ENCODE data around the gene PEX7. TPM values are rescaled to one million over a fixed set of nuclear protein-coding genes. Genes with fewer than 3 reads are reported as not detected.

The PEX7 gene
- total and polyA plus RNA-seq, 2 experiments from 2014 or later = 11.8 to 13.5 TPM

GRCh38 chr6:136893187-136893586 is 70.8 kb downstream of the PEX7 start (continued):
- TF ChIP-seq REST (IDR thresholded peaks at IDR 0.05; ENCODE audit: unreplicated experiment) (no peak), ETS1 (IDR thresholded peaks at IDR 0.05) (no peak), JUNB (IDR thresholded peaks at IDR 0.05; ENCODE audit: unreplicated experiment) (no peak), EZH2phosphoT487 (IDR thresholded peaks at IDR 0.05; ENCODE audit: unreplicated experiment) (no peak), EZH2 (IDR thresholded peaks at IDR 0.05; ENCODE audit: low read depth, unreplicated experiment) (no peak), POLR2AphosphoS5 (IDR thresholded peaks at IDR 0.05; ENCODE audit: low read depth) (no peak)

- H3K27ac ChIP-seq (ENCODE audit: low read depth) = no peak overlapping the region
- no peak overlapping the region for H3K4me2 ChIP-seq
- ATAC-seq = no peak
- H4K20me1 ChIP-seq (replicated peaks; ENCODE audit: insufficient read depth) = peaks cover 5% of the 10 kb centered on the region; the same call in 1 of the 2 replicates
- no peaks in the 10 kb centered on the region for H3K4me1 Mint-ChIP-seq
- no peaks in the 10 kb centered on the region for H3K9me3 Mint-ChIP-seq
- H3K9me2 ChIP-seq (ENCODE audit: insufficient read depth) = no peaks in the 10 kb centered on the region
- TF ChIP-seq ZNF331 (CRISPR knock-in tag; IDR thresholded peaks at IDR 0.05; ENCODE audit: low read depth) (no peak), ZNF462 (CRISPR knock-in tag; IDR thresholded peaks at IDR 0.05) (no peak)
- no peaks in the 10 kb centered on the region for H3K4me1 ChIP-seq (ENCODE audit: insufficient read depth)
- H3K27ac Mint-ChIP-seq = no peak overlapping the region
- no peak for DNase-seq (ENCODE audit: low spot score)
- no peaks in the 10 kb centered on the region for H3F3A ChIP-seq (replicated peaks; ENCODE audit: low read depth)
- no peak overlapping the region for H2AFZ ChIP-seq
- H3K27me3 Mint-ChIP-seq (ENCODE audit: insufficient read depth, low read depth, poor library complexity) = peaks cover 3% of the 10 kb centered on the region
- no peaks in the 10 kb centered on the region for H3K27me3 ChIP-seq (ENCODE audit: insufficient read depth)
- H3K4me3 ChIP-seq = no peak overlapping the region
- peaks cover 7% of the 10 kb centered on the region for H3K36me3 Mint-ChIP-seq (ENCODE audit: low read depth)
- H3K4me3 Mint-ChIP-seq = no peak overlapping the region
- H3K79me2 ChIP-seq (replicated peaks; ENCODE audit: insufficient read depth) = no peaks in the 10 kb centered on the region
- H3K36me3 ChIP-seq (ENCODE audit: insufficient read depth) = peaks cover 5% of the 10 kb centered on the region; the same call in 1 of the 2 replicates
Measured at GRCh38 chr6:136895901-136896300, 73.5 kb downstream of the PEX7 start.
